Neural crest cell (in vitro differentiated cells): ENCODE measurements around the gene FAT2. TPM values are rescaled to one million over a fixed set of nuclear protein-coding genes. Genes with fewer than 3 reads are reported as not detected.

Experiments used
- DNase-seq: peaks from one replicate; pipeline ENCODE4 v3.0.0; 2021; ENCODE audit warnings: low read depth, mixed read lengths, low spot score
- H3K27ac Mint-ChIP-seq: one replicate; pipeline ENCODE4 v1.8.0; 2021; ENCODE audit warnings: mild to moderate bottlenecking, mixed read lengths; ENCODE audit not compliant: unreplicated experiment
- H3K27me3 Mint-ChIP-seq: 2 replicates; pipeline ENCODE4 v1.8.0; 2021; ENCODE audit warnings: low read depth, mild to moderate bottlenecking, mixed read lengths
- H3K36me3 Mint-ChIP-seq: 2 replicates; pipeline ENCODE4 v1.8.0; 2021; ENCODE audit warnings: low read depth, mild to moderate bottlenecking, mixed read lengths
- H3K4me1 Mint-ChIP-seq: 2 replicates; pipeline ENCODE4 v1.8.0; 2021; ENCODE audit warnings: mixed read lengths
- H3K4me3 Mint-ChIP-seq: one replicate; pipeline ENCODE4 v1.8.0; 2021; ENCODE audit warnings: mild to moderate bottlenecking, mixed read lengths
- H3K9me3 Mint-ChIP-seq: 2 replicates; pipeline ENCODE4 v1.8.0; 2021; ENCODE audit warnings: mixed read lengths
- CTCF ChIP-seq: fragments of 200-600 bp; sonication (generic); conservative IDR thresholded peaks from 2 replicates; pipeline ENCODE4 v1.5.0; 2021; ENCODE audit warnings: antibody characterized with exemption, mild to moderate bottlenecking
- total RNA-seq: library from RNA; stranded (reverse); gene quantifications from 2 replicates; pipeline ENCODE4 v1.2.1, GENCODE V29; 2021

The FAT2 gene
- total RNA-seq, 1 donor from 2014 or later = not detected

- H3K4me3 Mint-ChIP-seq = no peak overlapping the region
- no peaks in the 10 kb centered on the region for H3K36me3 Mint-ChIP-seq
- H3K27ac Mint-ChIP-seq = no peak overlapping the region
- peaks cover 6% of the 10 kb centered on the region for H3K4me1 Mint-ChIP-seq
- H3K9me3 Mint-ChIP-seq = no peaks in the 10 kb centered on the region
- TF ChIP-seq CTCF = no peak
- no peak for DNase-seq
- no peaks in the 10 kb centered on the region for H3K27me3 Mint-ChIP-seq
Observed at GRCh38 chr5:151557466-151557865, 33.7 kb downstream of the FAT2 start.

GRCh38 chr5:151556806-151557205 is 34.3 kb downstream of the FAT2 start:
- no peak for DNase-seq
- Mint-ChIP-seq H3K9me3 (no peaks in the 10 kb centered on the region), H3K27me3 (no peaks in the 10 kb centered on the region), H3K4me1 (no peaks in the 10 kb centered on the region), H3K36me3 (no peaks in the 10 kb centered on the region), H3K4me3 (no peak overlapping the region), H3K27ac (no peak overlapping the region)
- TF ChIP-seq CTCF = no peak

DNA sequence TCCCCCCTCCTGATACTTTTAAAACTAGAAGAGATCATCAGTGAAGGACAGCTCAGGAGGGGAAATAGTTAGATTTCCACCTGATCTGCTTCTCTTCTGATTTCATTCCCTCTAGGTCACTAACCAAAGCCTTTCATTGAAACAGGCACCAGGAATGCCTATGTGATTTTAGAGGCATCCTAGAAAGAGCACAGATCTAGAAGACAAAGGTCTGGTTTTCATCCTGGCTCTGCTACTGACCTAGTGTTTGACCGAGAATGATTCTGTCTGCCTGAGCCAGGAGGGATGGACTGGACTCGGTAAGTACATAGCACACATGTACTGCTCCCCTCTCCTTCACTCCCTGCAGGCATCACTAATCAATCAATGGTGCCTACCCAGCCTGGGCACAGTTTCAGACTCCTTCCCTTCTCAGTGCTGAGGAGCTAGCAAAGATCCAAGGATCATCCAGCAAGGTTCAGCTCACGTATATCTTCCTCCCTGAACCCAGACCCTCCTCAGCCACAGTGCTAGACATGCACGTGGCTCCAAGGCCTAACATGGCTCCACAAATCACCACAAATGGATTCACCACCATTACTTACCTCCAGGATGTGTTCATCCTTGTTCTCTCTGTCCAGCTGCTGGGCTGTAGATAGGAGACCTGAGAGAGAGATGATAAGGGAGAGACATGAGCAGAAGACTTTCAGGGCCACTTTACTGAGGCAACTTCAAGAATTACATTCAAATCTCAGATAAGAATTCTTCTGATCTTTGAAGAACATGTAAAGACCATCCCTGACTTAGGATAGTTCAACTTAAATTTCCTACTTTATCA is 35.2 kb downstream of the FAT2 start:
- no peaks in the 10 kb centered on the region for H3K4me1 Mint-ChIP-seq
- H3K9me3 Mint-ChIP-seq = no peaks in the 10 kb centered on the region
- H3K36me3 Mint-ChIP-seq = no peaks in the 10 kb centered on the region
- no peak for TF ChIP-seq CTCF
- no peaks in the 10 kb centered on the region for H3K27me3 Mint-ChIP-seq
- H3K4me3 Mint-ChIP-seq = no peak overlapping the region
- no peak for DNase-seq
- H3K27ac Mint-ChIP-seq = no peak overlapping the region

- Mint-ChIP-seq H3K36me3 (no peaks in the 10 kb centered on the region), H3K27ac (no peak overlapping the region), H3K27me3 (no peaks in the 10 kb centered on the region), H3K9me3 (no peaks in the 10 kb centered on the region), H3K4me3 (no peak overlapping the region), H3K4me1 (no peaks in the 10 kb centered on the region)
- no peak for TF ChIP-seq CTCF
- DNase-seq = no peak
Observed at GRCh38 chr5:151553695-151554094, 37.4 kb downstream of the FAT2 start.

DNA sequence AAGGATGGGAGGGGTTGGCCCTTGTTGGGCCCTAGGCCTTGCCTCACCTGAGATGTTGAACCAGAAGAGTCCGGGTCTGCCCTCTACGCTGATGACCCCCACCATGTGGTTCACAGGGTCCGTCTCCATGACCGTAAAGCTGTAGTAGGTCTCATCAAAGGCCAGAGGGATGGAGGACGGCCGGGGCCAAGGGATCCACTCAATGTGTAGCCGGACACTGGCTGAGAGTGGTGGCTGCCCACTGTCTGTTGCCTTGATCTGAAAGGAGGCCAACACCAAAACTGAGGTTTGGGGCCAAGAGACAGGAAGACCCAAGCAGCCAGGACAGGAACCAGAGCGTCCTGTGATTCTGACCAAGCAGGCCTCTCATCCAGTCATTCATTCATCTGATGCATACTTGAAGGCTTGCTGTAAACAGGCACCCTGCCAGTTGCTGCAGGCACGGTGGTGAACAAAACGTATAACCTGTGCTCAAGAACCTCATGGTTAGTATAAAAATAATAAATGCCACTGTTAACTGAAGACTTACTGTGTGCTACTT is 37.9 kb downstream of the FAT2 start:
- no peak overlapping the region for H3K27ac Mint-ChIP-seq
- no peak for TF ChIP-seq CTCF
- H3K9me3 Mint-ChIP-seq = no peaks in the 10 kb centered on the region
- no peaks in the 10 kb centered on the region for H3K27me3 Mint-ChIP-seq
- H3K4me3 Mint-ChIP-seq = no peak overlapping the region
- H3K36me3 Mint-ChIP-seq = no peaks in the 10 kb centered on the region
- H3K4me1 Mint-ChIP-seq = no peaks in the 10 kb centered on the region
- DNase-seq = no peak
